Mucosa of gallbladder (tissue), 1 donor: ENCODE measurements around the gene TMEM183A. TPM values are rescaled to one million over a fixed set of nuclear protein-coding genes. Genes with fewer than 3 reads are reported as not detected.

Source experiments
- DNase-seq: peaks from one replicate; pipeline ENCODE4 v3.0.0-alpha.2; 2020; ENCODE audit warnings: low spot score
- total RNA-seq: library from RNA; stranded (reverse); gene quantifications from one replicate; pipeline ENCODE4 v1.2.1, GENCODE V29; 2021
- donor health status: DM: no; HTN: no; CAD: no.

TMEM183A gene
- total RNA-seq, 1 donor from 2014 or later: 46.3 TPM

GRCh38 chr1:203072002-203072602, 64.9 kb downstream of the TMEM183A start:
- DNase-seq: no peak

- DNase-seq: no peak
Measured at GRCh38 chr1:203072911-203073310, 65.7 kb downstream of the TMEM183A start.

GRCh38 chr1:203073469-203073868, 66.3 kb downstream of the TMEM183A start:
- DNase-seq: no peak

Other genes starting within 250 kb of the TMEM183A start
- 75.0 TPM for gene KDM5B, start 199.0 kb upstream of the TMEM183A start, total RNA-seq
- 2.3 TPM for gene PCAT6, start 196.4 kb upstream of the TMEM183A start, total RNA-seq
- 11.0 TPM for gene RABIF, start 118.2 kb upstream of the TMEM183A start, total RNA-seq
- gene KLHL12, start 80.1 kb upstream of the TMEM183A start, total RNA-seq: 26.8 TPM
- 80.4 TPM for gene ADIPOR1, start 49.1 kb upstream of the TMEM183A start, total RNA-seq
- 78.3 TPM for gene CYB5R1, start 40.1 kb upstream of the TMEM183A start, total RNA-seq
- 7.0 TPM for gene PPFIA4, start 19.1 kb downstream of the TMEM183A start, total RNA-seq
- not detected for gene MYOG, start 78.6 kb downstream of the TMEM183A start, total RNA-seq
- gene ADORA1, start 120.4 kb downstream of the TMEM183A start, total RNA-seq: 7.3 TPM
- not detected for gene MYBPH, start 168.5 kb downstream of the TMEM183A start, total RNA-seq
- 0.40 TPM for gene CHI3L1, start 179.3 kb downstream of the TMEM183A start, total RNA-seq
- gene CHIT1, start 222.3 kb downstream of the TMEM183A start, total RNA-seq: 0.06 TPM